Astrocyte (in vitro differentiated cells and primary cell): Measurements from ENCODE around the gene EIF1AD. TPM values are rescaled to one million over a fixed set of nuclear protein-coding genes. Genes with fewer than 3 reads are reported as not detected.

Experiments used
- DNase-seq: peaks from one replicate; pipeline ENCODE4 v3.0.0-alpha.2; 2010; ENCODE audit warnings: low read depth
- FAIRE-seq: peaks from 2 replicates; lab custom pipeline; 2011; peaks lifted over from hg19 to GRCh38; lab: Jason Lieb, UNC
- H2AFZ ChIP-seq: 2 replicates; pipeline ENCODE4 v1.6.0; 2012; ENCODE audit warnings: low read depth, low read length, inconsistent platforms
- H3K27ac ChIP-seq: 2 replicates; pipeline ENCODE4 v1.5.1; 2011; ENCODE audit warnings: low read depth, low read length, inconsistent platforms
- H3K27me3 ChIP-seq: 2 replicates; pipeline ENCODE4 v1.6.0; 2011; ENCODE audit warnings: low read length, inconsistent platforms; ENCODE audit not compliant: insufficient read depth
- H3K36me3 ChIP-seq: 2 replicates; pipeline ENCODE4 v1.5.1; 2011; ENCODE audit warnings: low read length, inconsistent platforms; ENCODE audit not compliant: insufficient read depth
- H3K4me1 ChIP-seq: 2 replicates; pipeline ENCODE4 v1.5.1; 2011; ENCODE audit warnings: low read length, inconsistent platforms; ENCODE audit not compliant: insufficient read depth
- H3K4me2 ChIP-seq: 2 replicates; pipeline ENCODE4 v1.6.0; 2012; ENCODE audit warnings: low read length, inconsistent platforms
- H3K4me3 ChIP-seq: 2 replicates; pipeline ENCODE4 v1.5.1; 2011; ENCODE audit warnings: low read depth, mild to moderate bottlenecking, low read length, inconsistent platforms; ENCODE audit not compliant: insufficient read depth
- H3K79me2 ChIP-seq: 2 replicates; pipeline ENCODE4 v1.6.0; 2012; ENCODE audit warnings: mild to moderate bottlenecking, low read length, inconsistent platforms; ENCODE audit not compliant: insufficient read depth
- H3K9ac ChIP-seq: 2 replicates; pipeline ENCODE4 v1.6.0; 2012; ENCODE audit warnings: mild to moderate bottlenecking, low read length, inconsistent platforms
- H3K9me3 ChIP-seq: 2 replicates; pipeline ENCODE4 v1.5.1; 2012; ENCODE audit warnings: low read depth, mild to moderate bottlenecking, low read length, inconsistent platforms; ENCODE audit not compliant: insufficient read depth
- H4K20me1 ChIP-seq: 2 replicates; pipeline ENCODE4 v1.6.0; 2012; ENCODE audit warnings: low read length, inconsistent platforms; ENCODE audit not compliant: insufficient read depth
- H3K27ac Mint-ChIP-seq: one replicate; pipeline ENCODE4 v1.8.0; 2021; ENCODE audit warnings: mild to moderate bottlenecking, mixed read lengths; ENCODE audit not compliant: unreplicated experiment
- H3K27me3 Mint-ChIP-seq: one replicate; pipeline ENCODE4 v1.8.0; 2021; ENCODE audit warnings: low read depth, mixed read lengths; ENCODE audit not compliant: unreplicated experiment
- H3K36me3 Mint-ChIP-seq: one replicate; pipeline ENCODE4 v1.8.0; 2021; ENCODE audit warnings: low read depth, mixed read lengths; ENCODE audit not compliant: unreplicated experiment
- H3K4me1 Mint-ChIP-seq: one replicate; pipeline ENCODE4 v1.8.0; 2021; ENCODE audit warnings: low read depth, mixed read lengths; ENCODE audit not compliant: unreplicated experiment
- H3K4me3 Mint-ChIP-seq: one replicate; pipeline ENCODE4 v1.8.0; 2021; ENCODE audit warnings: mild to moderate bottlenecking, moderate library complexity, mixed read lengths; ENCODE audit not compliant: unreplicated experiment
- H3K9me3 Mint-ChIP-seq: one replicate; pipeline ENCODE4 v1.8.0; 2021; ENCODE audit warnings: mild to moderate bottlenecking, mixed read lengths; ENCODE audit not compliant: unreplicated experiment
- EZH2 ChIP-seq: IDR thresholded peaks from 2 replicates; pipeline ENCODE4 v1.6.1; 2012; ENCODE audit warnings: mild to moderate bottlenecking, low read length, inconsistent platforms; ENCODE audit not compliant: insufficient read depth
- total RNA-seq: library from RNA; stranded (reverse); gene quantifications from 2 replicates; pipeline ENCODE4 v1.2.1, GENCODE V29; 2021
- TF ChIP-seq, protein P1 (sequence below): IDR thresholded peaks from 2 replicates; pipeline ENCODE4 v1.5.1; 2011; ENCODE audit warnings: low read depth, mild to moderate bottlenecking, inconsistent platforms, low read length, moderate library complexity; ENCODE audit not compliant: insufficient read depth

The EIF1AD gene
- total RNA-seq, 1 donor from 2014 or later: 42.7 TPM

DNA sequence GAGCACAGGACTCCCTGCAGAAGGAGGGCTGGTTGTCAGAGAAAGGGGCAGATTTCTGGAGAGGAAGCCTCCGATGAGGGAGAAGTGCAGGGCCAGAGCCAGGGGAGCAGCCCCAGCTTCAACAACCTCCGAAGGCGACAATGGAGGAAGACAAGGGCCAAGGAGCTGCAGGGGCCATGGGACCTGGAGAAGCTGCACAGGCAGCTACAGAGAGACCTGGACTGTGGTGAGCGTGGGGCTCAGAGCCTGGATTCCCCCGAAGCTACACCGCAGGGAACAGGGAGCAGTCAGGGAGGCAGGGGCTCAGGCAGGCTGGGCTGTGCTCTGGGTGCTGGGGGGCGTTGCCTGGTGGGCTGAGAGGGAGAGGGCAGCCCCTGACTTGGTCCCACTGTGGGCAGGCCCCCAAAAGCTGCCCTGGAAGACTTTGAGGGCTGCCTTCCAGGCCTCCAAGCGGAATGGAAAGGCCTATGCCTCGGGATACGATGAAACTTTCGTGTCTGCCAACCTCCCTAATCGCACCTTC lies 54.3 kb downstream of the EIF1AD start:
- H2AFZ ChIP-seq: no peak overlapping the region
- no peaks in the 10 kb centered on the region for H3K4me1 Mint-ChIP-seq

DNA sequence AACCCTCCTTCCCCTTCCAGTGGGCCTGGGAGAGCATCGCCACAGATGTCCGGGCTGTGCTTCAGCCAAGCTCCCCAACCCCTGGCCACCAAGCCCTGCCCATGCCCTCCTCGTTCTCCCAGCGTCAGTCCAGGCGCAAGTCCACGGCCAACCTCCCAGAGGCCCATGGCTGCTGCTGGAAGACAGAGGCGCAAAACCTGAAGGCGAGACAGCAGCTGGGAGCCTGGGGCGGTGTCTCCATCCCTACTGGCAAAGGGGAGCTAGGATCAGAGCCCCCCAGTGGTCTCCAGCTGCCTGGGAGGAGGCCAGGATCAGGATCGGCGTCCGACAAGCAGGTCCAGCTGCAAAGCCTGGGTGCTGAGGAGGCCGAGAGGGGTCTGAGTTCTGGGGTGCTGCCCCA lies 54.8 kb downstream of the EIF1AD start:
- no peak overlapping the region for H3K27ac ChIP-seq
- no peak overlapping the region for H3K4me3 ChIP-seq
- H3K9me3 ChIP-seq: no peaks in the 10 kb centered on the region
- no peak overlapping the region for H3K4me3 Mint-ChIP-seq
- H3K4me2 ChIP-seq: no peak overlapping the region
- peaks cover under 1% of the 10 kb centered on the region for H3K4me1 ChIP-seq
- TF ChIP-seq, protein P1, sequence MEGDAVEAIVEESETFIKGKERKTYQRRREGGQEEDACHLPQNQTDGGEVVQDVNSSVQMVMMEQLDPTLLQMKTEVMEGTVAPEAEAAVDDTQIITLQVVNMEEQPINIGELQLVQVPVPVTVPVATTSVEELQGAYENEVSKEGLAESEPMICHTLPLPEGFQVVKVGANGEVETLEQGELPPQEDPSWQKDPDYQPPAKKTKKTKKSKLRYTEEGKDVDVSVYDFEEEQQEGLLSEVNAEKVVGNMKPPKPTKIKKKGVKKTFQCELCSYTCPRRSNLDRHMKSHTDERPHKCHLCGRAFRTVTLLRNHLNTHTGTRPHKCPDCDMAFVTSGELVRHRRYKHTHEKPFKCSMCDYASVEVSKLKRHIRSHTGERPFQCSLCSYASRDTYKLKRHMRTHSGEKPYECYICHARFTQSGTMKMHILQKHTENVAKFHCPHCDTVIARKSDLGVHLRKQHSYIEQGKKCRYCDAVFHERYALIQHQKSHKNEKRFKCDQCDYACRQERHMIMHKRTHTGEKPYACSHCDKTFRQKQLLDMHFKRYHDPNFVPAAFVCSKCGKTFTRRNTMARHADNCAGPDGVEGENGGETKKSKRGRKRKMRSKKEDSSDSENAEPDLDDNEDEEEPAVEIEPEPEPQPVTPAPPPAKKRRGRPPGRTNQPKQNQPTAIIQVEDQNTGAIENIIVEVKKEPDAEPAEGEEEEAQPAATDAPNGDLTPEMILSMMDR: no peak
- no peak for TF ChIP-seq EZH2
- no peaks in the 10 kb centered on the region for H4K20me1 ChIP-seq
- no peaks in the 10 kb centered on the region for H3K27me3 ChIP-seq
- no peak overlapping the region for H3K9ac ChIP-seq
- DNase-seq (no peak), FAIRE-seq (no peak)
- no peak overlapping the region for H3K27ac Mint-ChIP-seq
- no peaks in the 10 kb centered on the region for H3K36me3 ChIP-seq
- no peaks in the 10 kb centered on the region for H3K79me2 ChIP-seq
- peaks cover 8% of the 10 kb centered on the region for H3K27me3 Mint-ChIP-seq
- H3K9me3 Mint-ChIP-seq: no peaks in the 10 kb centered on the region
- no peak overlapping the region for H2AFZ ChIP-seq
- peaks cover 2% of the 10 kb centered on the region for H3K4me1 Mint-ChIP-seq
- no peaks in the 10 kb centered on the region for H3K36me3 Mint-ChIP-seq

More for the DNA sequence above, 54.3 kb downstream of the EIF1AD start:
- H4K20me1 ChIP-seq: no peaks in the 10 kb centered on the region
- H3K27ac ChIP-seq: no peak overlapping the region
- no peak for DNase-seq
- no peaks in the 10 kb centered on the region for H3K79me2 ChIP-seq
- TF ChIP-seq EZH2: no peak
- TF ChIP-seq, protein P1: no peak
- Mint-ChIP-seq H3K36me3 (no peaks in the 10 kb centered on the region), H3K9me3 (no peaks in the 10 kb centered on the region), H3K27me3 (peaks cover 8% of the 10 kb centered on the region), H3K4me3 (no peak overlapping the region), H3K27ac (no peak overlapping the region)
- H3K36me3 ChIP-seq: no peaks in the 10 kb centered on the region
- H3K4me2 ChIP-seq: no peak overlapping the region
- H3K27me3 ChIP-seq: no peaks in the 10 kb centered on the region
- H3K4me3 ChIP-seq: no peak overlapping the region
- no peaks in the 10 kb centered on the region for H3K9me3 ChIP-seq
- no peak for FAIRE-seq
- no peak overlapping the region for H3K9ac ChIP-seq
- no peaks in the 10 kb centered on the region for H3K4me1 ChIP-seq

DNA sequence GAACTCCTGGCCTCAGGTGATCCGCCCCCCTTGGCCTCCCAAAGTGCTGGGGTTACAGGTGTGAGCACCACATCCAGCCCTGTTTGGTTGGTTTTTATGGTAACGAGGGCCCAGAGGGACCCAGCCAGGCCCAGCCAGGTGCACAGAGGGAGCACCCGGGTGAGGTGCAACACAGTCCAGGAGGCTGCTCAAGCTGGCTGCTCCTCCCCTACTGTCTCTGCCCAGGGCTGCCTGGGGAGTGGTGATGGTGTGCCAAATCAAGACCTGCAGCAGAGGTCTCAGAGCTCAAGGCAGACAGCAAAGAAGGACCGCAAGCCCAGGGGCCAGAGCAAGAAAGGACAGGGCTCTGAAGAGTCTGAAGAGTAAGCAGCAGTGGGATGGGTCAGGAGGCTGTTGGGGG lies 55.3 kb downstream of the EIF1AD start:
- H3K4me2 ChIP-seq: no peak overlapping the region
- peaks cover 5% of the 10 kb centered on the region for H3K4me1 ChIP-seq
- DNase-seq (no peak), FAIRE-seq (no peak)
- H3K27ac ChIP-seq: no peak overlapping the region
- H3K27me3 Mint-ChIP-seq: peaks cover 8% of the 10 kb centered on the region
- no peak overlapping the region for H3K4me3 ChIP-seq
- H3K4me1 Mint-ChIP-seq: peaks cover 2% of the 10 kb centered on the region
- no peaks in the 10 kb centered on the region for H3K36me3 Mint-ChIP-seq
- H4K20me1 ChIP-seq: no peaks in the 10 kb centered on the region
- H3K4me3 Mint-ChIP-seq: no peak overlapping the region
- no peaks in the 10 kb centered on the region for H3K36me3 ChIP-seq
- H3K27ac Mint-ChIP-seq: no peak overlapping the region
- H3K9me3 Mint-ChIP-seq: no peaks in the 10 kb centered on the region
- no peak overlapping the region for H3K9ac ChIP-seq
- H2AFZ ChIP-seq: no peak overlapping the region
- H3K9me3 ChIP-seq: no peaks in the 10 kb centered on the region
- no peaks in the 10 kb centered on the region for H3K79me2 ChIP-seq
- no peaks in the 10 kb centered on the region for H3K27me3 ChIP-seq
- TF ChIP-seq, protein P1: no peak
- no peak for TF ChIP-seq EZH2
